ENCODE measurements around the gene MYCN.

Gene MYCN

DNA sequence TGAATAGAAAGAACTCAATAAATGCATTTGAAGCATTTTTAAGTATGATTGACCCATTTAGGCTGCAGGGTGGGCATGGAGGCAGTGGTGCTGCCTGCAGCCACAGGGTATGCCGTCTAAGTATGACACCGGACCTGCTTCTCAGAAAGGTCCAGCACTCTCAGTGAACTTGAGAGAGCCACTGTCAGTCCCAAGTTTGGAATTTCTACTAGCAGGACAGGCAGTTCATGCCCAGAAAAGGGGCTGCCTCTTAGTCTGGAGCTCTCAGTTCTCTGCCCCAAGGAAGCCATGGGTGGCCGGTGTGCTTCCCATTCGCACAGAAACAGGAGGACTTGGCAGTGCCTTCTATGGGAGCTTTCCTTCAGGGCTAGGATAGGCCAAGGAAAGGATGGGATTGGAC lies 24.0 kb upstream of the MYCN start:
- Histone ChIP-seq H2AFZ (no peak overlapping the region), H3K4me1 (no peaks in the 10 kb centered on the region), H3K9me3 (ENCODE audit: control insufficient read depth, low read length) (no peaks in the 10 kb centered on the region), H3K27ac (no peak overlapping the region), H3K79me2 (no peaks in the 10 kb centered on the region), H3K36me3 (ENCODE audit: control insufficient read depth, insufficient read depth, low read length) (no peaks in the 10 kb centered on the region), H3K4me2 (ENCODE audit: low read length) (no peak overlapping the region), H3K4me3 (ENCODE audit: low read depth, low read length) (no peak overlapping the region), H3K27me3 (ENCODE audit: control insufficient read depth, insufficient read depth, low read length) (no peaks in the 10 kb centered on the region), H3K9ac (no peak overlapping the region)
- TF ChIP-seq, protein P1, sequence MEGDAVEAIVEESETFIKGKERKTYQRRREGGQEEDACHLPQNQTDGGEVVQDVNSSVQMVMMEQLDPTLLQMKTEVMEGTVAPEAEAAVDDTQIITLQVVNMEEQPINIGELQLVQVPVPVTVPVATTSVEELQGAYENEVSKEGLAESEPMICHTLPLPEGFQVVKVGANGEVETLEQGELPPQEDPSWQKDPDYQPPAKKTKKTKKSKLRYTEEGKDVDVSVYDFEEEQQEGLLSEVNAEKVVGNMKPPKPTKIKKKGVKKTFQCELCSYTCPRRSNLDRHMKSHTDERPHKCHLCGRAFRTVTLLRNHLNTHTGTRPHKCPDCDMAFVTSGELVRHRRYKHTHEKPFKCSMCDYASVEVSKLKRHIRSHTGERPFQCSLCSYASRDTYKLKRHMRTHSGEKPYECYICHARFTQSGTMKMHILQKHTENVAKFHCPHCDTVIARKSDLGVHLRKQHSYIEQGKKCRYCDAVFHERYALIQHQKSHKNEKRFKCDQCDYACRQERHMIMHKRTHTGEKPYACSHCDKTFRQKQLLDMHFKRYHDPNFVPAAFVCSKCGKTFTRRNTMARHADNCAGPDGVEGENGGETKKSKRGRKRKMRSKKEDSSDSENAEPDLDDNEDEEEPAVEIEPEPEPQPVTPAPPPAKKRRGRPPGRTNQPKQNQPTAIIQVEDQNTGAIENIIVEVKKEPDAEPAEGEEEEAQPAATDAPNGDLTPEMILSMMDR (IDR thresholded peaks at IDR 0.05): no peak

DNA sequence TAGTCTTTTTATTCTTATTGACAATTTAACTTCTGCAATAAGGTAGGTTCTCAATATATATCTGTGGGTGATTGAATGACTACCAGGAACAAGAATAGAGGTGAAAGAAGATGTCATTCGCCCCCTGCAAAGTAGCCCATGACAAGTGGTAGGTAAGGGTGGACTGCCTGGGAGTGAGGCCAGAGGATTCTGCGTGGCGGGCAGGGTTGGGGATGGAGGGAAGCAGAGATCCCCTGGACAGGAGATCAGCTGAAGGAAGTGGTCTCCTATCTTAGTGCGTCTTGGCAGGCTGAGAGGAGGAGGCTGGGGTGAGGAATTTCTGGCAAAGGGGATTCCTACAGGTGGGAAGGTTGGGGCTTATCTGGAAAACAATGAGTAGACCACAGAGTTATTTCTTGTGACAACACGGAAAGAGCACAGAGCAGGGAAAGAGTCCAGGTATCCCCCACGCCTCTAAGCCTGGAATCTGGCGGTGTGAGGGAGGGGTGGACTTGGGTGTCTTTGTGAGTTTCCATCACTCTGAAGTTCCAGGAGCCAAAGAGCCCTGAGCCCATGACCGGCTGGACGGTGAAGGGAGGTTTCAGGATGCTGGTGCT lies 21.5 kb upstream of the MYCN start:
- H3K27me3 ChIP-seq (ENCODE audit: control insufficient read depth, insufficient read depth, low read length): no peaks in the 10 kb centered on the region
- no peak overlapping the region for H3K4me3 ChIP-seq (ENCODE audit: low read depth, low read length)
- H2AFZ ChIP-seq: no peak overlapping the region
- H3K27ac ChIP-seq: no peak overlapping the region
- TF ChIP-seq, protein P1 (IDR thresholded peaks at IDR 0.05): no peak
- no peaks in the 10 kb centered on the region for H3K4me1 ChIP-seq
- no peaks in the 10 kb centered on the region for H3K79me2 ChIP-seq
- no peaks in the 10 kb centered on the region for H3K36me3 ChIP-seq (ENCODE audit: control insufficient read depth, insufficient read depth, low read length)
- H3K9me3 ChIP-seq (ENCODE audit: control insufficient read depth, low read length): no peaks in the 10 kb centered on the region
- no peak overlapping the region for H3K9ac ChIP-seq
- H3K4me2 ChIP-seq (ENCODE audit: low read length): no peak overlapping the region

DNA sequence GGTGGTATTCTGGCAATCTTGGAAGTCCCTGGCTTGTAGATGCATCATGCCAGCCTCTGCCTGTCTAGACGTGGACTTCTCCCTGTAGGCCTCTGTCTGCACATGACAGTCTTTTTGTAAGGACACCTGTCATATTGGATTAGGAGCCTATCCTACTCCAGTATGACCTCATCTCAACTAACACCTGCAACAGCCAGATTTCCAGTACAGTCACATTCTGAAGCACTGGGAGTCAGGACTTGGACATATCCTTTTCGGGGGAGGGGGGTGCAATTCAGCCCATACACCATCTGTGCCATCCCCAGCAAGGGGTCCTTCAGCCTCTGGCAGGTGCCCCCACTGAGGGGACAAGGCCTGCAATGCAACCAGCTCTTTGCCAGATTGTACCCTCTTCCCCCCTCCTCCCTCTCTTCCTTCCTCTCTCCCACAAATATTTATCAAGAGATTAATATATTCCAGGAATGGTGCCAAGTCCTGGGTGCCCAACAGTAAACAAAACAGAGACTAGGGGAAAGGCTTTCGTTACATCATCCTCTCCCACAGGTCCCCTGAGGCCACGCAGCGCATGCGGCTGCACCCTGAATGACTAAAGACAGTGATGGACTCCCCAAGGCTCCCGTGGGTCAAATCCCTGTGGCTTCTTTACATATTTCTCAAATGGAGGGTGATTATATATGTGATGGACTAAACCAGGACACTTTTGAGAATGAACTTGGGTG lies 20.5 kb upstream of the MYCN start:
- Histone ChIP-seq H3K4me3 (ENCODE audit: low read depth, low read length) (no peak overlapping the region), H3K27me3 (ENCODE audit: control insufficient read depth, insufficient read depth, low read length) (no peaks in the 10 kb centered on the region), H3K27ac (no peak overlapping the region), H3K9ac (no peak overlapping the region), H2AFZ (no peak overlapping the region), H3K9me3 (ENCODE audit: control insufficient read depth, low read length) (no peaks in the 10 kb centered on the region), H3K79me2 (no peaks in the 10 kb centered on the region), H3K36me3 (ENCODE audit: control insufficient read depth, insufficient read depth, low read length) (no peaks in the 10 kb centered on the region), H3K4me1 (no peaks in the 10 kb centered on the region), H3K4me2 (ENCODE audit: low read length) (no peak overlapping the region)
- TF ChIP-seq, protein P1 (IDR thresholded peaks at IDR 0.05): no peak

DNA sequence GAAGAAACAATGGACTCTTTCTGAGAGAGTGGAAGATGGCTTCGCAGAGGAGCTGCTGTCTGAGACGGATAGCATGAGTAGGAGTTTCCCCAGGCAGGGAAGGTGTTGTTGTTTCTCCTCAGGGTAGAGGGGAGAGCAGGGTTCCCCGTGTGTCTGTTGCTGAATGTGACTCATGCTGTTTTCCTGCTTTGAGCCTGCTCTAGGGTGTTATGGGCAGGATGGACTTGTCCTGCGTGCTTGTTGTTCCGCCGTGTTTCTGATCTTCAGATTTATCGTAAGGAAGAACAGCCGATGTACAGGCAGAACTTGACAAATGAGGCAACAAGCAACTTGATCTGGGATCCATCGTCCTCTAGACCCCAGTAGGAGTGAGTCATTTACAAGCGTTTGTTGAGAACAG lies 19.7 kb upstream of the MYCN start:
- H3K36me3 ChIP-seq (ENCODE audit: control insufficient read depth, insufficient read depth, low read length): no peaks in the 10 kb centered on the region
- no peaks in the 10 kb centered on the region for H3K79me2 ChIP-seq
- H3K27me3 ChIP-seq (ENCODE audit: control insufficient read depth, insufficient read depth, low read length): no peaks in the 10 kb centered on the region
- no peaks in the 10 kb centered on the region for H3K4me1 ChIP-seq
- H3K9ac ChIP-seq: no peak overlapping the region
- H3K4me2 ChIP-seq (ENCODE audit: low read length): no peak overlapping the region
- H3K4me3 ChIP-seq (ENCODE audit: low read depth, low read length): no peak overlapping the region
- H2AFZ ChIP-seq: no peak overlapping the region
- H3K27ac ChIP-seq: no peak overlapping the region
- no peaks in the 10 kb centered on the region for H3K9me3 ChIP-seq (ENCODE audit: control insufficient read depth, low read length)
- TF ChIP-seq, protein P1 (IDR thresholded peaks at IDR 0.05): no peak

DNA sequence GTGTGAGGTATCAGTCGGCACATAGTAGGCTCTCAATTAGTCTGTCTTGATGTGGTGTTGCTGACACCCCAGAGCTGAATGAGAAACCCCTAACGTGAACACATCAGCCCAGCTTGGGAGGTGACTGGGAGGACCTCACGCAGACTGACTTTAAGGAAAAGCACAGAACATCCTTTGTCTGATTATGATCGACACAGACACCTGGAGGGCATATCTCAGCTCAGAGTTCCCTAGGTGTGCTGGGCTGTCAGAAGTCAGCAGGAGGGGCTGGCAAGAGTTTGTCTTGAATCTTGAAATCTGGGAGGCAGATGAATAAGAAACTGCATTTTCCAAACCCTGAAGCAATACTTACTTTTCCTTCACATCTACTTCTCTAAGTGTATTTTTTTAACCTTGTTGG lies 16.8 kb upstream of the MYCN start:
- no peaks in the 10 kb centered on the region for H3K27me3 ChIP-seq (ENCODE audit: control insufficient read depth, insufficient read depth, low read length)
- H3K9ac ChIP-seq: no peak overlapping the region
- H3K4me1 ChIP-seq: no peaks in the 10 kb centered on the region
- no peak overlapping the region for H3K4me3 ChIP-seq (ENCODE audit: low read depth, low read length)
- no peaks in the 10 kb centered on the region for H3K36me3 ChIP-seq (ENCODE audit: control insufficient read depth, insufficient read depth, low read length)
- TF ChIP-seq, protein P1 (IDR thresholded peaks at IDR 0.05): no peak
- no peak overlapping the region for H3K4me2 ChIP-seq (ENCODE audit: low read length)
- no peaks in the 10 kb centered on the region for H3K79me2 ChIP-seq
- H3K9me3 ChIP-seq (ENCODE audit: control insufficient read depth, low read length): no peaks in the 10 kb centered on the region
- H2AFZ ChIP-seq: no peak overlapping the region
- H3K27ac ChIP-seq: no peak overlapping the region

Measured in parathyroid adenoma (tissue), 2 donors.